ENCODE results near the gene TRIM15.
"Not testable (repeated sequence)": the region's sequence is repeated elsewhere in the genome, so short reads cannot be mapped to it uniquely, and the experiment has no call there.

Gene TRIM15

DNA sequence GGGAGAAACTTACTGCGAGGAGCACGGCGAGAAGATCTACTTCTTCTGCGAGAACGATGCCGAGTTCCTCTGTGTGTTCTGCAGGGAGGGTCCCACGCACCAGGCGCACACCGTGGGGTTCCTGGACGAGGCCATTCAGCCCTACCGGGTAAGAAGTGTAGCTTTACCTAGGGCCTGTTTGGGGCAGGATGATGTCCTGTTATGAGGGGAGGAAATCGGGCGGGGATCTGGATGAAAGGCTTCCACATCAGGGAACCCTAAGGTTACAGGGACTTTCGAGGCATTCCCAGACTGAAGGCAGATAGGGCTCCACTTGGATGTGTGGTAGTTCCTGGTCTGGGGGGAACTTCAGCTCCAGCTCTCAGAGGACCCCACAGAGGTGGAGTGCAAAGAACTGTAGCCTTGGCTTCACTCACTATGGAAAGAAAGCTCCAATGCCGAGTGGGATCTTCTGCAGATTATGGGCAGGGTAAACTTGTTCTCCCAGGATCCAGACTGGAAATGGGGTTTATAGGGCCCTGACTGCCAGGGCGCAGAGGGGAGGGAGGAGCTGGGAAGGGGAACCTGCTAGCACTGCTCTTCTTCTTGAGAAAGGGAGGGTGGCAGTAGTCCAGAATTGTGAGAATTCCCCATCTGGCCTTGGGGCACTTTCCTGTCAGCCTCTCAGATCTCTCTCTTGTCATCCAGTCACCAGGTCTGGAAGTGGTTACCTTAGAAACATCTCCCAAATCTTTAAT is 740 bp downstream of the TRIM15 start:
- DNase-seq = no peak

GRCh38 chr6:30164714-30165113 is 1.4 kb downstream of the TRIM15 start:
- DNase-seq = no peak

DNA sequence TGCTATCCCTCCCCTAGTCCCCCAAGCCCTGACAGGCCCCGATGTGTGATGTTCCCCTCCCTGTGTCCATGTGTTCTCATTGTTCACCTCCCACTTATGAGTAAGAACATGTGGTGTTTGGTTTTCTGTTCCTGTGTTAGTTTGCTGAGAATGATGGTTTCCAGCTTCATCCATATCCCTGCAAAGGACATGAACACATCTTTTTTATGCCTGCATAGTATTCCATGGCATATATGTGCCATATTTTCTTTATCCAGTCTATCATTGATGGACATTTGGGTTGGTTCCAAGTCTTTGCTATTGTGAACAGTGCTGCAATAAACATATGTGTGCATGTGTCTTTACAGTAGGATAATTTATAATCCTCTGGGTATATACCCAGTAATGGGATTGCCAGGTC is 1.9 kb downstream of the TRIM15 start:
- not testable (repeated sequence) for DNase-seq

DNA sequence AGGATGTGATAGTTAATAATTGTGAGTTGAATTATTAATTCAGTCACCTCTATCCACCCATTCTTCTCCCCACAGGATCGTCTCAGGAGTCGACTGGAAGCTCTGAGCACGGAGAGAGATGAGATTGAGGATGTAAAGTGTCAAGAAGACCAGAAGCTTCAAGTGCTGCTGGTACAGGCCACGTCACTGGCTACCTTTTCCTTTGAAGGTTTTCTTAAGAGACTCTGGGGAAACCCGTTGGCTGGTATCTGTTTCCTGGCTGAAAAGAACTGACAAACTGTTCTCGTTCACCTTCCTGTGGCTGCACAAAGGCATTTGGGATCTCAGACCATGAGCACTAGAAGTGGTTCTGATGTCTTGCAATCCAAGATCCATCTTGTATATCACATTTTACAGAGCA is 3.8 kb downstream of the TRIM15 start:
- DNase-seq = no peak

DNA sequence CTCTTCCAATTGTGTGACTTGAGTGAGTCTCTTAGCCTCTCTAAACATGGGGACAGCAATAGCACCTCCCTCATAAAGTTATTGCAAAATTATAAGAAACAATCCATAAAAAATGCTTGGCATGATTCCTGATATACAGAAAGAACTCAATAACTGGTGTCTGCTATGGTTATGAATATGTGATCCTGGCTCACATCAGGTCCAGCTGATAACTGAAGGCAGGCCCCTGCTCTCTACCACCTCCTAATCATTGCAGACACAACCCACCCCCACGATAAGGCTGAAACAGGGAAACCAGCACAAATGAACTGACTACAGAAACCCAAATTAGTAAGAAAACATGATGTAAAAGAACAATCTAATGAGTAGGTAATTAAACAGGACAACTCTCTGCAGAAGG is 5.4 kb downstream of the TRIM15 start:
- no peak for DNase-seq

- DNase-seq = peak; percentile 40
These were observed 6.6 kb downstream of the TRIM15 start for GRCh38 chr6:30169658-30170614.

DNA sequence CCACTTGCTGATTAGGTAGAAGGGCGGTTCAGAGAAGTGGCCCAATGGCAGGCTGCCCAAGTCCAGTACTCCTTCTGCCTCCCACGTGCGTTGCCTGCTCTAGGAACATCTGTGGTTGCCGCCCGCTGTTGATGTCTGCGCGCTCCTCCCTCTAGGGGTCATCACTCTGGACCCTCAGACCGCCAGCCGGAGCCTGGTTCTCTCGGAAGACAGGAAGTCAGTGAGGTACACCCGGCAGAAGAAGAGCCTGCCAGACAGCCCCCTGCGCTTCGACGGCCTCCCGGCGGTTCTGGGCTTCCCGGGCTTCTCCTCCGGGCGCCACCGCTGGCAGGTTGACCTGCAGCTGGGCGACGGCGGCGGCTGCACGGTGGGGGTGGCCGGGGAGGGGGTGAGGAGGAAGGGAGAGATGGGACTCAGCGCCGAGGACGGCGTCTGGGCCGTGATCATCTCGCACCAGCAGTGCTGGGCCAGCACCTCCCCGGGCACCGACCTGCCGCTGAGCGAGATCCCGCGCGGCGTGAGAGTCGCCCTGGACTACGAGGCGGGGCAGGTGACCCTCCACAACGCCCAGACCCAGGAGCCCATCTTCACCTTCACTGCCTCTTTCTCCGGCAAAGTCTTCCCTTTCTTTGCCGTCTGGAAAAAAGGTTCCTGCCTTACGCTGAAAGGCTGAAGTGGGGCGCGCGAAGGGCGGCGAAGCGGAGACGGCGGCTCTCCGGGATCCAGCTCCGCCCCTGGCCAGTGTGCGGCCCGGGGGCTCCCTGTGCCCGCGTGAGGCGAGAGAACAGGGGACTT is 8.5 kb downstream of the TRIM15 start:
- peak; percentile 9 for DNase-seq

- no peak for DNase-seq
These were observed 9.3 kb downstream of the TRIM15 start for GRCh38 chr6:30172681-30173080.

DNA sequence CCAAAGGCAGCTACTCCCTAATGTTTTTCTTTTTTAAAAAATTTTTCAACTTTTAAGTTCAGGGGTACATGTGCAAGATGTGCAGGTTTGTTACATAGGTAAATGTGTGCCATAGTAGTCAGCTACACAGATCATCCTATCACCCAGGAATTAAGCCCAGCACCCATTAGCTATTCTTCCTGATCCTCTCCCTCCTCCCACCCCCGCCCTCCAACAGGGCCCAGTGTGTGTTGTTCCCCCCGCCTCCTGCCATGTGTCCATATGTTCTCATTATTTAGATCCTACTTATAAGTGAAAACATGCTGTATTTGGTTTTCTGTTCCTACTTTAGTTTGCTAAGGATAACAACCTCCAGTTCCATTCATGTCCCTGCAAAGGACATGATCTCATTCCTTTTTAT is 12.4 kb downstream of the TRIM15 start:
- no peak for DNase-seq

- no peak for DNase-seq
These were observed 15.5 kb downstream of the TRIM15 start for GRCh38 chr6:30178837-30179236.

DNA sequence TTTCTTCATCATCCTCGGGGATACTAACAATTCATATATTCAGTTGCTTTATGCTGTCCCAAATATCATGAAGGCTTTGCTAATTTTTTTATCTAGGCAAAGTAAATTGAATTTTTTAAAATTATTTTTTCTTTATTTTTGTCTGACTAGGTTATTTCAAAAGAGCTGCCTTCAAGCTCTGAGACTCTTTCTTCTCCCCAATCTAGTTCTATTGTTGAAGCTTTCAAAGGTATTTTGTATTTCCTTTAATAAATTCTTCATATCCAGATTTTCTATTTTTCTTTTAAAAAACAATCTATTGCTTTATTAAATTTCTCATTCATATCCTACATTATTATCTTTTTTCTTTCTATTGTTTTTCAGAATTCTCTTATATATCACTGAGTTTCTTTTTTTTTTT is 16.8 kb downstream of the TRIM15 start:
- DNase-seq = no peak

DNA sequence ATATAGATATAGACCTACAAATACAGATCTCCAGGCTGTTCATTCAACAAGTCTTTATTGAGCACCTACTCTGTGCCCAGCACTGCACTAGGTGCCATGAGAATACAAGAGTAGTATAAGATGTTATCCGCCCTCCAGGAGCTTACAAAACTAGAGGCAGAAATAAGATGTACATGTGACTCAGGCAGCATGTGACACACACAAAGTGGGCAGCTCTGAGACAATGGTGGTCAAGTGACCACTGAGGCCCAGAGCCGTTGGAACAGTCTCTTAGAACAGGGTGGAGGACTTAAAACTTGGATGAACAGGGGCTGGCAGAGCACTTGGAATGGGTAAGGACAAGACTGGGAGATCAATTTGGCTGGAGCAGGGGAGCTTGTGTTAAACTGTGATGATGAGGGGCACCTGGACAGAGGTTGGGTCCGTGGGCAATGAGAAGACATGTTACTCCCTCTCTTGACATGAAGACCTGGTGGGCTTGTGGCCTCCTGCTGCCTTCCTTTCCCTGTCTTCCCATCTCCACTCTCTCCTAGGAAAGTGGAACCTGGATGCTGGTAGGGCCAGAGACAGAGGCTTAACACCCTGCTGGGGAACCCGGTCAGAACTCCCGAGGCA is 21.2 kb downstream of the TRIM15 start:
- DNase-seq = no peak

GRCh38 chr6:30185846-30186484 is 22.6 kb downstream of the TRIM15 start:
- no peak for DNase-seq

GRCh38 chr6:30188541-30188940 is 25.2 kb downstream of the TRIM15 start:
- DNase-seq = no peak

DNA sequence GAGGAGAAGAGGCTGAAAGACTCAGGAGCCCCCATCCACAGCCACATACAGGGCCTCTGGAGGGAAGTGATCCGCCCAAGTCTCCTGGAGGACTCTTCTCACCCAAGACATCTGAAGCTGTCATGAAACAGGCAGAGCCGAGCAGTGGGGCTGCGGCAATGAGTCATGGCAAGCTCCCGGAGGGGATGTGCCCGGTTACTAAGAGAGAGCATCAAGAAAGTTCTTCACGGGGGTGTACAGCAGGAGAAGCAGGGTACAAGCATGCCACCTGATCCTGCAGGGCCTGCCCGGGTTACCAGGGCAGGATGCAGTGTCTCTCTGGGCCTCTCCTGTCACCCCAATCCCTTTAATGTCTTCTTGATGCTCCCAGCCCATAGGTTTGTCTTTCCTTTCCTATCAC is 28.7 kb downstream of the TRIM15 start:
- no peak for DNase-seq

- DNase-seq = no peak
These were observed 31.7 kb downstream of the TRIM15 start for GRCh38 chr6:30194797-30195690.

DNA sequence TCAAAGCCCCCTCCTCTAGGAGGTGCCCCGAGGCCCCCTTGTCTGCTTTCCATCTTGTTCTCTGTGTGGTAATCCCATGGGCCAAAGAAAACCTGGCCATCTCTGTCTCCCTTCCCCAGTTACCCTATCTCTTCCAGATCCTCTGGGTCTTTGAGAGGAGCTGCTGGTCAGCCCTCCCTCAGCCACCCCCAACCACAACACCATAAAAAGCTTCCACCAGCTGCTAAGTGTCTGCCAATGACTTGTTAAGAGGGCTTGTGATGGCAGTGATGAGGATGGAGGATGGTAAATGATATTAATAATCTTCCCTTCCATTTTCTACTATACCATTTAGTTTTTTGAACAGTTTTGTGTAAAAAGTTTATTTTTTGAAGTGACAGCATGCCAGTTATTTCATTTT is 32.6 kb downstream of the TRIM15 start:
- no peak for DNase-seq

DNA sequence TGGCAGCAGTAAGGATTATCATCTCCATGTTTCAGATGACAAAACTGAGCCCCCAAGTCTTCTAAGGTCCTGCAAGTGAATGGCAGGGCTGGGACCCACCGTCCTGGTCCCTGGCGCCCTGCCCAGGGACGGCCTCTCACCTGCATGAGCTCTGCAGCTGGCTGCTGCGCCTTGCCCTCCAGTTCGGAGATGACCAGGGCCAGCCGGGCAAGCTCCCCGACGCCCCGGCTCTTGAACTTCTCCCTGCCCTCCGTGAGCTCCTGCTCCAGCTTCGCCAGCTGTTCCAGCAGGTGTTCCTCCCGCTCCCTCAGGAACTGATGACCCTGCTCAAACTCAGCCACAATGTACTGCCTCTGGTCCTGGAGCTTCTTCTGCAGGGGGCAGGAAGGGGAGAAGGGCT is 33.0 kb downstream of the TRIM15 start:
- DNase-seq = no peak

DNA sequence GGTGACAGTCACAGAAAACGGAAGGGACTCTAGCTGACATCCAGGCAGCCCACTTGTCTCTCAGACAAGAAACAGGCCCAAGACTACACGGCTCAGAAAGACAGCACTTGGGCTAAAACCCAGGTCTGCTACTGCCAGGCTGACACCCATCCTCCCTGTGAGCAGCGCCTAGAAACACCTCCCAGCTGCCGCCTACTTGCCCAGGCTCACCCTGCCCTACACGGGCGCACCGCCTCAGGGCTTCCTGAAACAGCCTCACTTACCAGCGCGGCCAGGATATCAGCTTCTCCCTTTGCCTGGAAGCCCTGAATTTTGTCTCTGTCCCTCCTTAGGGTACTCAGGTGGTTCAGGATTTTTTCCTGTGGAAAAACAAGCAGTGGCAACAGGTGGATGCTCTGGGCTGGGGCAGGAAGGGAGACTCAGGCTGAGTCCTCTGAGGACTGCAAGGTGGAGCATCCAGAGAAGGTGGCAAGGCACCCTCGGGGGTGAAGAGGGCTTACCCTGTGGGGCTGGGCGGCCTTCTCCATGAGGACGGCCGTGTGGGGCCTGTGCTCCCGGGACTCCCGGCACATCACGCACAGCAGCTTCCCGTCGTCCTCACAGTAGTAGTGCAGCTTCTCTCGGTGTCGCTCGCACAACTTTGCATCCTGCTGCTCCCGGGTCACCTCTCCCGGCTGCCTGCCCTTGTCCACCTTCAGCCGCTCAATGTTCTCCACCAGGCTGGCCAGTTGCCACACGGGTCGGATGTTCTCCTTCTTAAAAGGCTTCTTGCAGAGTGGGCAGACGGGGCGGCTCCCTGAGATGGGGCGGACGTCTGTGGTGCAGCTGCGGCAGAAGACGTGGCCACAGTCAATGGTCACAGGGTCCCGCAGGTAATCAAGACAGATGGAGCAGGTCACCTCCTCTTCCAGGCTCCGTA is 35.1 kb downstream of the TRIM15 start:
- DNase-seq = no peak

Measured in fibroblast of skin of abdomen (primary cell).